Measurements from ENCODE around the gene TMEM107.

DNA sequence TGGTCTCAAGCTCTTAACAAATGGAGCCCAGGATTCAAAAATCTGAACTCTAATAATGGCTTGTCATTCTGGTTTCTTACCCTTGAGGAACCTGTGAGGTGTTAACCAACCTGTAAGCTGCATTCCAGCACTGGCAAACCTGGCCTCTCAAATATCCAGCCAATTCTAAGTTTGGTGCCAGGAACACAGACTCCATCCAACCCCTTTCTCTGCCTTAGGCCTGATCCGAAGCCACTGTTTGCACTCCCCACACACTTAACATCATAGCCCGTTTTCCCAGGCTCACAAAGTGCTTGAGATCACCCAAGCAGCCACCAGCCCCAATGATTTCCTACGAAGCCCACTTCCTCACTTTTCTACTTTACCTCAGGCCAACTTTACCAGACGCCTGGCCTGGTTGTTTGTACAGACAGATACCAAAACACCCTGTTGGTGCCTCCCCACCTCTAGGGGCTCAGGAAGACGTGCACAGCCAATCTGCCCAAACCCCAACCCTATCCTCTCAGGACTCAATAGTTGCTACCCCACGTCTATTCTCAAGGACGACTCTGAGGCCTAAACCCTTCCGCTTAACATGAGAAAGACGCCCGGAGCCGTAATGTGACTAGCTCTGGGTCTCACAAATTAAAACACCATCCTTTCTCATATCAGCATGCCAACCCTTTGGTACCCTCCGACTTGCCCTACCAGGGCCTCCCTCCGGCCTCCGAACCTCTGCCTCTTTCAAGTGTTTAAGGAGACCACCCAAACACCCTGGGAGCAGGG lies 20.8 kb downstream of the TMEM107 start:
- TF ChIP-seq POLR2A (IDR thresholded peaks at IDR 0.05; ENCODE audit: low read depth) (no peak), EP300 (IDR thresholded peaks at IDR 0.05) (no peak), POLR2AphosphoS5 (IDR thresholded peaks at IDR 0.05) (no peak)
- TF ChIP-seq, protein P1, sequence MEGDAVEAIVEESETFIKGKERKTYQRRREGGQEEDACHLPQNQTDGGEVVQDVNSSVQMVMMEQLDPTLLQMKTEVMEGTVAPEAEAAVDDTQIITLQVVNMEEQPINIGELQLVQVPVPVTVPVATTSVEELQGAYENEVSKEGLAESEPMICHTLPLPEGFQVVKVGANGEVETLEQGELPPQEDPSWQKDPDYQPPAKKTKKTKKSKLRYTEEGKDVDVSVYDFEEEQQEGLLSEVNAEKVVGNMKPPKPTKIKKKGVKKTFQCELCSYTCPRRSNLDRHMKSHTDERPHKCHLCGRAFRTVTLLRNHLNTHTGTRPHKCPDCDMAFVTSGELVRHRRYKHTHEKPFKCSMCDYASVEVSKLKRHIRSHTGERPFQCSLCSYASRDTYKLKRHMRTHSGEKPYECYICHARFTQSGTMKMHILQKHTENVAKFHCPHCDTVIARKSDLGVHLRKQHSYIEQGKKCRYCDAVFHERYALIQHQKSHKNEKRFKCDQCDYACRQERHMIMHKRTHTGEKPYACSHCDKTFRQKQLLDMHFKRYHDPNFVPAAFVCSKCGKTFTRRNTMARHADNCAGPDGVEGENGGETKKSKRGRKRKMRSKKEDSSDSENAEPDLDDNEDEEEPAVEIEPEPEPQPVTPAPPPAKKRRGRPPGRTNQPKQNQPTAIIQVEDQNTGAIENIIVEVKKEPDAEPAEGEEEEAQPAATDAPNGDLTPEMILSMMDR (IDR thresholded peaks at IDR 0.05), result no peak

Measured in esophagus muscularis mucosa (tissue), 4 donors.